Neural progenitor cell (in vitro differentiated cells): ENCODE measurements around the gene ZCCHC14.

Experiments used
- CTCF ChIP-seq: fragments of 200-600 bp; sonication (generic); IDR thresholded peaks from 2 replicates; pipeline ENCODE4 v1.5.1; 2017; ENCODE audit warnings: antibody characterized with exemption, mild to moderate bottlenecking
- EZH2phosphoT487 ChIP-seq: fragments of 200-600 bp; sonication (generic); IDR thresholded peaks from 2 replicates; pipeline ENCODE4 v1.6.1; 2017; ENCODE audit warnings: antibody characterized with exemption

GRCh38 chr16:87384162-87384874 is 108.5 kb downstream of the ZCCHC14 start:
- TF ChIP-seq CTCF: no peak
- TF ChIP-seq EZH2phosphoT487: no peak
